ENCODE measurements around the gene CCDC33.

GRCh38 chr15:74234598-74234875 lies 1.6 kb upstream of the CCDC33 start:
- TF ChIP-seq YY1 (IDR thresholded peaks at IDR 0.05; ENCODE audit: insufficient read depth, insufficient read length) (no peak), ZNF274 (IDR thresholded peaks at IDR 0.05; ENCODE audit: low read depth, low read length) (no peak)
